ENCODE results near the gene MT2A.

The MT2A gene

GRCh38 chr16:56645838-56646237, 37.5 kb downstream of the MT2A start:
- H3K79me2 ChIP-seq (ENCODE audit: control insufficient read depth, insufficient read depth, low read length), result no peaks in the 10 kb centered on the region
- H3K4me1 ChIP-seq (ENCODE audit: control insufficient read depth, low read depth, low read length), result no peaks in the 10 kb centered on the region
- H3K27me3 ChIP-seq (ENCODE audit: insufficient read depth, low read length, poor library complexity), result peaks cover 80% of the 10 kb centered on the region
- no peak overlapping the region for H3K27ac ChIP-seq (ENCODE audit: low read depth, low read length)
- no peak overlapping the region for H3K56ac ChIP-seq (ENCODE audit: low read length)
- H3K36me3 ChIP-seq (ENCODE audit: control insufficient read depth, insufficient read depth, low read length), result no peaks in the 10 kb centered on the region
- WGBS (ENCODE audit: extremely low coverage, insufficient coverage, low lambda C conversion rate), result no CpG with 5 or more reads among the region's 1 CpG
- no peaks in the 10 kb centered on the region for H3K79me1 ChIP-seq (ENCODE audit: low read length)
- H3K4ac ChIP-seq (ENCODE audit: low read depth, low read length), result no peak overlapping the region
- no peak for DNase-seq
- H3K23ac ChIP-seq (ENCODE audit: low read length), result no peak overlapping the region
- no peak overlapping the region for H3K4me3 ChIP-seq (ENCODE audit: low read length)
- no peak overlapping the region for H4K5ac ChIP-seq (ENCODE audit: low read length)
- H3K9ac ChIP-seq (ENCODE audit: low read length), result no peak overlapping the region
- no peak overlapping the region for H2AK5ac ChIP-seq (ENCODE audit: low read length)
- no peak overlapping the region for H2BK120ac ChIP-seq (ENCODE audit: low read depth, low read length)
- H2BK5ac ChIP-seq (ENCODE audit: low read length), result no peak overlapping the region
- no peak overlapping the region for H2BK15ac ChIP-seq (replicated peaks; ENCODE audit: low read depth)
- H3K18ac ChIP-seq (ENCODE audit: low read length), result no peak overlapping the region
- H4K8ac ChIP-seq (ENCODE audit: low read depth, low read length), result no peak overlapping the region
- H3K4me2 ChIP-seq (ENCODE audit: low read length), result no peak overlapping the region

DNA sequence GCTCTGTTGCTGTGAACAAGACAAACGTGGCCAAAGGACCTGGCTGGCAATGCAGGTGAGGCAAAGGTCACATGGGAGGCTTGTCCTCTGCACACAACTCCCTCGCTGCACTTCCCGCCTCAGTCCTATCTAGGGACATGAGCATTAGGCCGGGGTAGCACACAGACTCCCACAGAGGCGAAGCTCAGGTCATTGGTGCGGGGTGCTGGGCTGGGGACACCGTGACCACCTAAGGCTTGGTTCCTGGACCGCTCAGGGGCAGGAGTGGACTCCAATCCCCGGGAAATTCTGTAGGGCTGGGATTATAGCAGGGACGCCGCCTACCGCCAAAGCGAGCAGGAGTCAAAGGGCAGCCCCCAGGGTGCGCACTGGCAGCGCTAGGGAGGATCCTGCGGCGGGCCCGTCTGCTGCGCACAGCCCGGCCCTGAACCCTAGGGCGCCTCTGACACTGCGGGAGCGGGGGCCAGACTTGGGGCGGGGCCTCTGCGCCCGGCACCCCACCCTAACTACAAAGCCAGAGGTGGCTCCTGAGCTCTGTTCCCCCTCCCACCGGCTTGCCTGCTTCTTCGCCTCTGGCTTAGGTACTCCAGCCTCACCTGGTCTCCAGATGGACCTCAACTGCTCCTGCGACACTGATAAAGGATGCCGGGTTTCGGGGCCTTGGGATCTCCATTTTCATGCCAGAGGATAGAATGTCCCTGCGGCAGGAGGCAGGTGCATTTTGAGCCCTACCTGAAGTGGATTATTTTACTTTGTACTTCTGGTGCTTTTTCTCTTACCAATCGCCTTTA, 39.5 kb downstream of the MT2A start:
- H3K56ac ChIP-seq (ENCODE audit: low read length), result no peak overlapping the region
- H2BK120ac ChIP-seq (ENCODE audit: low read depth, low read length), result no peak overlapping the region
- WGBS (ENCODE audit: extremely low coverage, insufficient coverage, low lambda C conversion rate), result no CpG with 5 or more reads among the region's 33 CpGs
- H3K79me1 ChIP-seq (ENCODE audit: low read length), result no peaks in the 10 kb centered on the region
- H3K27ac ChIP-seq (ENCODE audit: low read depth, low read length), result no peak overlapping the region
- peak overlapping the region; percentile 81 for H3K23ac ChIP-seq (ENCODE audit: low read length)
- H2AK5ac ChIP-seq (ENCODE audit: low read length), result no peak overlapping the region
- H2BK15ac ChIP-seq (replicated peaks; ENCODE audit: low read depth), result no peak overlapping the region
- H2BK5ac ChIP-seq (ENCODE audit: low read length), result no peak overlapping the region
- no peak overlapping the region for H3K4me2 ChIP-seq (ENCODE audit: low read length)
- no peak overlapping the region for H3K4me3 ChIP-seq (ENCODE audit: low read length)
- no peak overlapping the region for H3K4ac ChIP-seq (ENCODE audit: low read depth, low read length)
- H3K4me1 ChIP-seq (ENCODE audit: control insufficient read depth, low read depth, low read length), result no peaks in the 10 kb centered on the region
- no peak overlapping the region for H4K5ac ChIP-seq (ENCODE audit: low read length)
- H3K9ac ChIP-seq (ENCODE audit: low read length), result no peak overlapping the region
- H3K36me3 ChIP-seq (ENCODE audit: control insufficient read depth, insufficient read depth, low read length), result no peaks in the 10 kb centered on the region
- H3K18ac ChIP-seq (ENCODE audit: low read length), result no peak overlapping the region
- H4K8ac ChIP-seq (ENCODE audit: low read depth, low read length), result no peak overlapping the region
- H3K27me3 ChIP-seq (ENCODE audit: insufficient read depth, low read length, poor library complexity), result peaks cover 64% of the 10 kb centered on the region
- H3K79me2 ChIP-seq (ENCODE audit: control insufficient read depth, insufficient read depth, low read length), result no peaks in the 10 kb centered on the region
- DNase-seq, result no peak

- no peak overlapping the region for H2AK5ac ChIP-seq (ENCODE audit: low read length)
- peaks cover 49% of the 10 kb centered on the region for H3K27me3 ChIP-seq (ENCODE audit: insufficient read depth, low read length, poor library complexity)
- no peak overlapping the region for H4K5ac ChIP-seq (ENCODE audit: low read length)
- no CpG with 5 or more reads among the region's 2 CpGs for WGBS (ENCODE audit: extremely low coverage, insufficient coverage, low lambda C conversion rate)
- H3K18ac ChIP-seq (ENCODE audit: low read length), result no peak overlapping the region
- no peak overlapping the region for H4K8ac ChIP-seq (ENCODE audit: low read depth, low read length)
- no peaks in the 10 kb centered on the region for H3K36me3 ChIP-seq (ENCODE audit: control insufficient read depth, insufficient read depth, low read length)
- H3K4me2 ChIP-seq (ENCODE audit: low read length), result no peak overlapping the region
- no peak overlapping the region for H2BK15ac ChIP-seq (replicated peaks; ENCODE audit: low read depth)
- no peak overlapping the region for H3K9ac ChIP-seq (ENCODE audit: low read length)
- no peaks in the 10 kb centered on the region for H3K79me2 ChIP-seq (ENCODE audit: control insufficient read depth, insufficient read depth, low read length)
- DNase-seq, result no peak
- no peak overlapping the region for H2BK5ac ChIP-seq (ENCODE audit: low read length)
- H3K23ac ChIP-seq (ENCODE audit: low read length), result no peak overlapping the region
- H3K4me1 ChIP-seq (ENCODE audit: control insufficient read depth, low read depth, low read length), result no peaks in the 10 kb centered on the region
- no peak overlapping the region for H2BK120ac ChIP-seq (ENCODE audit: low read depth, low read length)
- H3K79me1 ChIP-seq (ENCODE audit: low read length), result no peaks in the 10 kb centered on the region
- no peak overlapping the region for H3K4ac ChIP-seq (ENCODE audit: low read depth, low read length)
- no peak overlapping the region for H3K56ac ChIP-seq (ENCODE audit: low read length)
- no peak overlapping the region for H3K4me3 ChIP-seq (ENCODE audit: low read length)
- H3K27ac ChIP-seq (ENCODE audit: low read depth, low read length), result no peak overlapping the region
Observed at GRCh38 chr16:56649271-56649670, 40.9 kb downstream of the MT2A start.

DNA sequence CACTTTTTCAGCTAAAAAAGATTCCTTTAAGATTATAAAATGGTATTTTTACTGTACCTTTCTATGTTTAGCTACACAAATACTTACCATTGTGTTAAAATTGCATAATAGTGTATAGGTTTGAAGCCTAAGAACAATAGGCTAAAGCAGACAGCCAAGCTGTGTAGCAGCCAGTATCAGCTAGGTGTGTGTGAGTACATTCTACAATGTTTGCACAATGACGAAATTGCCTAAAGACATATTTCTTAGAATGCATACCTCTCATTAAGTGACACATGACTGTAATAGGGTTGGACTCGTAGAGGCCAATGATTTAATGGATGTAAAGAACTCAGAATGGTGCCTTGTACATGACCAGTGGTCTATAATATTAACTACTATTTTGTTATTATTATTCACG, 41.4 kb downstream of the MT2A start:
- Histone ChIP-seq H3K27me3 (ENCODE audit: insufficient read depth, low read length, poor library complexity) (peaks cover 44% of the 10 kb centered on the region), H3K9ac (ENCODE audit: low read length) (no peak overlapping the region), H3K79me1 (ENCODE audit: low read length) (no peaks in the 10 kb centered on the region), H3K36me3 (ENCODE audit: control insufficient read depth, insufficient read depth, low read length) (no peaks in the 10 kb centered on the region), H3K79me2 (ENCODE audit: control insufficient read depth, insufficient read depth, low read length) (no peaks in the 10 kb centered on the region), H3K27ac (ENCODE audit: low read depth, low read length) (no peak overlapping the region), H4K5ac (ENCODE audit: low read length) (no peak overlapping the region), H3K18ac (ENCODE audit: low read length) (no peak overlapping the region), H2BK5ac (ENCODE audit: low read length) (no peak overlapping the region), H2BK15ac (replicated peaks; ENCODE audit: low read depth) (no peak overlapping the region), H3K4me1 (ENCODE audit: control insufficient read depth, low read depth, low read length) (no peaks in the 10 kb centered on the region), H3K4ac (ENCODE audit: low read depth, low read length) (no peak overlapping the region), H3K56ac (ENCODE audit: low read length) (no peak overlapping the region), H3K23ac (ENCODE audit: low read length) (no peak overlapping the region), H2BK120ac (ENCODE audit: low read depth, low read length) (no peak overlapping the region), H2AK5ac (ENCODE audit: low read length) (no peak overlapping the region), H3K4me2 (ENCODE audit: low read length) (no peak overlapping the region), H4K8ac (ENCODE audit: low read depth, low read length) (no peak overlapping the region), H3K4me3 (ENCODE audit: low read length) (no peak overlapping the region)
- DNase-seq, result no peak
- no CpG with 5 or more reads among the region's 3 CpGs for WGBS (ENCODE audit: extremely low coverage, insufficient coverage, low lambda C conversion rate)

DNA sequence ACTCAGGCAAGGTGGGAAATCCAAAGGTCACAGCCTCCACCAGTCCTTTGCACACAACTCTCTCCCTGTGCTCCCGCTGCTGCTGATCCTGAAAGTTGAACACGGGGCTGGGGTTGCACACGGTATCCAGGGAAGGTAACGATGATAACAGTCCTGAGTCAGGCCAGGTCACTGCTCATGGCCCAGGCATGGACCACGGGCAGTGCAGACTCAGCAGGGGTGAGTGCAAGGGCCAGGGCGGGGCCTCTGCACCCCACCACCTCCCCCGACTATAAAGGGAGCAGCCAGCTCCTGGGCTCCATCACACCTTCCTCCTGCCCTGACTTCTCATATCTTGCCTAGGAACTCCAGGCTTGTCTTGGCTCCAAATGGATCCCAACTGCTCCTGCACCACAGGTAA, 43.2 kb downstream of the MT2A start, which contains the start of gene MT1B:
Gene MT1B (plus strand): TSS at position 301 of the 400 bp plus-strand sequence. CDS start 68 bp downstream, at position 369.
- H3K27me3 ChIP-seq (ENCODE audit: insufficient read depth, low read length, poor library complexity), result peaks cover 28% of the 10 kb centered on the region
- H2BK15ac ChIP-seq (replicated peaks; ENCODE audit: low read depth), result no peak within 1 kb of the TSS
- no peak within 1 kb of the TSS for H3K23ac ChIP-seq (ENCODE audit: low read length)
- H3K9ac ChIP-seq (ENCODE audit: low read length), result no peak within 1 kb of the TSS
- H3K56ac ChIP-seq (ENCODE audit: low read length), result no peak within 1 kb of the TSS
- no CpG with 5 or more reads among the region's 7 CpGs for WGBS (ENCODE audit: extremely low coverage, insufficient coverage, low lambda C conversion rate)
- H3K36me3 ChIP-seq (ENCODE audit: control insufficient read depth, insufficient read depth, low read length), result no peaks in the 10 kb centered on the region
- no peak within 1 kb of the TSS for H4K5ac ChIP-seq (ENCODE audit: low read length)
- no peak for DNase-seq
- H2BK120ac ChIP-seq (ENCODE audit: low read depth, low read length), result no peak within 1 kb of the TSS
- H3K79me2 ChIP-seq (ENCODE audit: control insufficient read depth, insufficient read depth, low read length), result no peaks in the 10 kb centered on the region
- no peak within 1 kb of the TSS for H3K4me3 ChIP-seq (ENCODE audit: low read length)
- no peak within 1 kb of the TSS for H3K4me2 ChIP-seq (ENCODE audit: low read length)
- H3K4me1 ChIP-seq (ENCODE audit: control insufficient read depth, low read depth, low read length), result no peaks in the 10 kb centered on the region
- no peak within 1 kb of the TSS for H4K8ac ChIP-seq (ENCODE audit: low read depth, low read length)
- H2AK5ac ChIP-seq (ENCODE audit: low read length), result no peak within 1 kb of the TSS
- no peak within 1 kb of the TSS for H3K27ac ChIP-seq (ENCODE audit: low read depth, low read length)
- no peaks in the 10 kb centered on the region for H3K79me1 ChIP-seq (ENCODE audit: low read length)
- H3K18ac ChIP-seq (ENCODE audit: low read length), result no peak within 1 kb of the TSS
- H2BK5ac ChIP-seq (ENCODE audit: low read length), result no peak within 1 kb of the TSS
- H3K4ac ChIP-seq (ENCODE audit: low read depth, low read length), result no peak within 1 kb of the TSS

DNA sequence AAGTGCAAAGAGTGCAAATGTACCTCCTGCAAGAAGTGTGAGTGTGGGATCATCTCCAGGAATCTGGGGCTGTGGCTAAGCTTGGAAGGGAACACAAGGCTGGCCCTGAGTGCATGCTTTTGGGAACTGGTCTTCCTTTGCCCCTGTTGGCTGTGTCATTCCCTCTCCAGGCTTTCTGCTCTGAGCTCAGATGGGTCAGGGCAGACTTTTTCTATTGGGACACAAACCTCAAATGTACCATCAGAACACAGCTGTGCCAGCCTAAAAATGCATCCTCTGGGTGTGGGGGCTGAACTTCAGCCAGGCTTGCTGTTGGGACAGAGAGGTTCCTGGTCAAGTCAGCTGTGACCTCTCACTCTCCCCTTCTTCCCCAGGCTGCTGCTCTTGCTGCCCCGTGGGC, 44.2 kb downstream of the MT2A start:
- no peak overlapping the region for H2BK5ac ChIP-seq (ENCODE audit: low read length)
- H3K4ac ChIP-seq (ENCODE audit: low read depth, low read length), result no peak overlapping the region
- H2BK15ac ChIP-seq (replicated peaks; ENCODE audit: low read depth), result no peak overlapping the region
- H3K4me3 ChIP-seq (ENCODE audit: low read length), result no peak overlapping the region
- H3K27ac ChIP-seq (ENCODE audit: low read depth, low read length), result no peak overlapping the region
- H3K79me2 ChIP-seq (ENCODE audit: control insufficient read depth, insufficient read depth, low read length), result no peaks in the 10 kb centered on the region
- H3K79me1 ChIP-seq (ENCODE audit: low read length), result no peaks in the 10 kb centered on the region
- H4K5ac ChIP-seq (ENCODE audit: low read length), result no peak overlapping the region
- no peak overlapping the region for H4K8ac ChIP-seq (ENCODE audit: low read depth, low read length)
- no peak overlapping the region for H2BK120ac ChIP-seq (ENCODE audit: low read depth, low read length)
- H3K56ac ChIP-seq (ENCODE audit: low read length), result no peak overlapping the region
- no peak overlapping the region for H3K9ac ChIP-seq (ENCODE audit: low read length)
- no peak overlapping the region for H3K4me2 ChIP-seq (ENCODE audit: low read length)
- H3K18ac ChIP-seq (ENCODE audit: low read length), result no peak overlapping the region
- no CpG with 5 or more reads among the region's 1 CpG for WGBS (ENCODE audit: extremely low coverage, insufficient coverage, low lambda C conversion rate)
- peaks cover 19% of the 10 kb centered on the region for H3K27me3 ChIP-seq (ENCODE audit: insufficient read depth, low read length, poor library complexity)
- H2AK5ac ChIP-seq (ENCODE audit: low read length), result no peak overlapping the region
- H3K36me3 ChIP-seq (ENCODE audit: control insufficient read depth, insufficient read depth, low read length), result no peaks in the 10 kb centered on the region
- no peak overlapping the region for H3K23ac ChIP-seq (ENCODE audit: low read length)
- no peak for DNase-seq
- no peaks in the 10 kb centered on the region for H3K4me1 ChIP-seq (ENCODE audit: control insufficient read depth, low read depth, low read length)
